Activated naive CD4-positive, alpha-beta T cell treated with anti-CD3 and anti-CD28 coated beads for 36 hours (primary cell): ENCODE results near the gene SAMD4B. TPM values are rescaled to one million over a fixed set of nuclear protein-coding genes. Genes with fewer than 3 reads are reported as not detected.

Experiments used
- CTCF ChIA-PET: fragments of 350-600 bp; sonication (Branson Sonifier 250); formaldehyde crosslinking; loops from one replicate; lab custom pipeline; 2021; ENCODE audit warnings: antibody characterized with exemption; lab: Charles Lee
- DNase-seq: peaks from one replicate; pipeline ENCODE4 v3.0.0-alpha.2; 2020
- H3K27ac Mint-ChIP-seq: one replicate; pipeline ENCODE4 v1.8.0; 2021; ENCODE audit warnings: mild to moderate bottlenecking, mixed read lengths
- H3K27me3 Mint-ChIP-seq: one replicate; pipeline ENCODE4 v1.8.0; 2021; ENCODE audit warnings: low read depth, mixed read lengths
- H3K36me3 Mint-ChIP-seq: one replicate; pipeline ENCODE4 v1.8.0; 2021; ENCODE audit warnings: low read depth, mixed read lengths
- H3K4me1 Mint-ChIP-seq: one replicate; pipeline ENCODE4 v1.8.0; 2021; ENCODE audit warnings: low read depth, mixed read lengths
- H3K4me3 Mint-ChIP-seq: one replicate; pipeline ENCODE4 v1.8.0; 2021; ENCODE audit warnings: mild to moderate bottlenecking, moderate library complexity, mixed read lengths
- H3K9me3 Mint-ChIP-seq: one replicate; pipeline ENCODE4 v1.8.0; 2021; ENCODE audit warnings: mixed read lengths
- intact Hi-C: fragments of 100-400 bp; cut with micrococcal nuclease; formaldehyde crosslinking; loops from one replicate; pipeline ENCODE4 v1.15.1; 2023
- total RNA-seq, 2 experiments: library from RNA; stranded (reverse); gene quantifications; one replicate each; pipeline ENCODE4 v1.2.3, GENCODE V29; 2021

Gene SAMD4B
- total RNA-seq, 2 experiments from 2014 or later, result 33.0 to 35.8 TPM

DNA sequence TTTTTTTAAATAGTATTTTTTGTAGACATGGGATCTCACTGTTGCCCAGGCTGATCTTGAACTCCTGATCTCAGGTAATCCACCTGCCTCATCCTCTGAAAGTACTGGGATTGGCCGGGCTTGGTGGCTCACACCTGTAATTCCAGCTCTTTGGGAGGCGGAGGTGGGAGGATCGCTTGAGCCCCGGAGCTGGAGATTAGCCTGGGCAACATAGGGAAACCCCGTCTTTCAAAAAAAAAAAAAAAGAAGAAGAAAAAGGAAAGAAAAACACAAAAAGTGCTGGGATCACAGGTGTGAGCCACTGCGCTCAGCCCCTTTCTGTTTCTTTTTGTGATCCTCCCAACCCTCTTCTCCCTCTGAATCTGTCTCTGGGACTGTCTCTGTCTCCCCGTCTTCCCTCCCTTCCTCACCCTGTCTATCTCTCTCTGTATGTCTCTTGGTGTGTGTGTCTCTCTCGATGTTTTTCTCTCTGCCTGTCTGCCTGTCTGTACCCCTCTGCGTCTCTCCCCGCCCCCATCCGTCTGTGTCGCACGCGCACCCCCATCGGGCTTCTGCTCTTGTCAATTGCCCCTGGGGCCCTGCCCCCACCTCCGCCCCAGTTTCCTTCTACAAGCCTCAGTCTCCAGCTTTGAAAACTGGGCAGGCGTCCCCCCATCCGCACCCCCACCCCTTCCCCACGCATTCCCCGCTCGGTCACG lies 63.9 kb downstream of the SAMD4B start:
- Mint-ChIP-seq H3K9me3 (no peaks in the 10 kb centered on the region), H3K27ac (peak overlapping the region; percentile 93), H3K36me3 (peaks cover 28% of the 10 kb centered on the region), H3K27me3 (no peaks in the 10 kb centered on the region), H3K4me1 (peaks cover 57% of the 10 kb centered on the region), H3K4me3 (peak overlapping the region; percentile 86)
- intact Hi-C loops, result loop anchor here (2.0 to 10.0 kb wide), 2 partner anchors 555 to 1209 kb away; no protein-coding TSS in a partner anchor
- CTCF ChIA-PET, result interaction anchor here (0.8 to 3.7 kb wide), 2 partner anchors 8 to 47 kb away, joined by 3 to 26 read pairs; no protein-coding TSS in a partner anchor
- DNase-seq, result peak; percentile 90

GRCh38 chr19:39406656-39407409 lies 64.6 kb downstream of the SAMD4B start, which contains the start of gene ZFP36:
TSS of gene ZFP36 (plus strand) at chr19:39406847. CDS start at chr19:39406905, 58 bp downstream.
- Mint-ChIP-seq H3K4me3 (peak within 1 kb of the TSS; percentile 97), H3K27me3 (no peaks in the 10 kb centered on the region), H3K9me3 (no peaks in the 10 kb centered on the region), H3K4me1 (peaks cover 55% of the 10 kb centered on the region), H3K27ac (peak within 1 kb of the TSS; percentile 98), H3K36me3 (peaks cover 28% of the 10 kb centered on the region)
- DNase-seq, result peak; percentile 87
- intact Hi-C loops, result loop anchor here (10.0 kb wide), 1 partner anchor 1208 kb away; no protein-coding TSS in a partner anchor
- CTCF ChIA-PET, result interaction anchor here (3.7 kb wide), 1 partner anchor 9 kb away, joined by 26 read pairs; no protein-coding TSS in a partner anchor

DNA sequence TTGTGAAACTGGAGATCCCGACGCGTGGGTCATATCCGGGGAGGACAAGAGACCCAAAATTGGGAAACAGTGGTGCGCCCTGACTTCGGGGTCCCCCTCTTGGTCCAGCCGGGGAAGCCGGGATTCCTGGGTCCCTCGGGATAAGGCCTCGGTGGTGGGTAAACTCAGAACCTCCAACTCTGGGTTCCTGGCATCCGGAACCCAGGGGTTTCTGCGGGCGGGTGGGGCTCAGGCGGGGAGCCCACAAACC lies 65.1 kb downstream of the SAMD4B start:
- Mint-ChIP-seq H3K36me3 (peaks cover 30% of the 10 kb centered on the region), H3K4me3 (peak overlapping the region; percentile 97), H3K4me1 (peaks cover 52% of the 10 kb centered on the region), H3K9me3 (no peaks in the 10 kb centered on the region), H3K27ac (peak overlapping the region; percentile 98), H3K27me3 (peaks cover 2% of the 10 kb centered on the region)
- no peak for DNase-seq
- intact Hi-C loops, result loop anchor here (10.0 kb wide), 1 partner anchor 1207 kb away; no protein-coding TSS in a partner anchor
- CTCF ChIA-PET, result interaction anchor here (0.6 to 3.7 kb wide), 2 partner anchors 10 to 357 kb away, joined by 3 to 26 read pairs; no protein-coding TSS in a partner anchor

DNA sequence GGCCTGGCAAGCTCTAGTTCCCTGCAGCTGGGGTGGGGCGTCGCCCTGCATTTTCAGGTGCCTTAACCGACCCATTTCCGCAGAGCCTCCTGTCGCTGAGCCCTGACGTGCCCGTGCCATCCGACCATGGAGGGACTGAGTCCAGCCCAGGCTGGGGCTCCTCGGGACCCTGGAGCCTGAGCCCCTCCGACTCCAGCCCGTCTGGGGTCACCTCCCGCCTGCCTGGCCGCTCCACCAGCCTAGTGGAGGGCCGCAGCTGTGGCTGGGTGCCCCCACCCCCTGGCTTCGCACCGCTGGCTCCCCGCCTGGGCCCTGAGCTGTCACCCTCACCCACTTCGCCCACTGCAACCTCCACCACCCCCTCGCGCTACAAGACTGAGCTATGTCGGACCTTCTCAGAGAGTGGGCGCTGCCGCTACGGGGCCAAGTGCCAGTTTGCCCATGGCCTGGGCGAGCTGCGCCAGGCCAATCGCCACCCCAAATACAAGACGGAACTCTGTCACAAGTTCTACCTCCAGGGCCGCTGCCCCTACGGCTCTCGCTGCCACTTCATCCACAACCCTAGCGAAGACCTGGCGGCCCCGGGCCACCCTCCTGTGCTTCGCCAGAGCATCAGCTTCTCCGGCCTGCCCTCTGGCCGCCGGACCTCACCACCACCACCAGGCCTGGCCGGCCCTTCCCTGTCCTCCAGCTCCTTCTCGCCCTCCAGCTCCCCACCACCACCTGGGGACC lies 65.6 kb downstream of the SAMD4B start:
- peak; percentile 75 for DNase-seq
- CTCF ChIA-PET, result interaction anchor here (0.6 to 3.7 kb wide), 4 partner anchors 10 to 357 kb away, joined by 3 to 26 read pairs (median 3); partner anchors contain the start of gene RPS16
- intact Hi-C loops, result loop anchor here (10.0 kb wide), 1 partner anchor 1207 kb away; no protein-coding TSS in a partner anchor
- peak overlapping the region; percentile 98 for H3K27ac Mint-ChIP-seq
- H3K4me3 Mint-ChIP-seq, result peak overlapping the region; percentile 97
- H3K9me3 Mint-ChIP-seq, result no peaks in the 10 kb centered on the region
- H3K4me1 Mint-ChIP-seq, result peaks cover 47% of the 10 kb centered on the region
- peaks cover 29% of the 10 kb centered on the region for H3K36me3 Mint-ChIP-seq
- peaks cover 2% of the 10 kb centered on the region for H3K27me3 Mint-ChIP-seq

DNA sequence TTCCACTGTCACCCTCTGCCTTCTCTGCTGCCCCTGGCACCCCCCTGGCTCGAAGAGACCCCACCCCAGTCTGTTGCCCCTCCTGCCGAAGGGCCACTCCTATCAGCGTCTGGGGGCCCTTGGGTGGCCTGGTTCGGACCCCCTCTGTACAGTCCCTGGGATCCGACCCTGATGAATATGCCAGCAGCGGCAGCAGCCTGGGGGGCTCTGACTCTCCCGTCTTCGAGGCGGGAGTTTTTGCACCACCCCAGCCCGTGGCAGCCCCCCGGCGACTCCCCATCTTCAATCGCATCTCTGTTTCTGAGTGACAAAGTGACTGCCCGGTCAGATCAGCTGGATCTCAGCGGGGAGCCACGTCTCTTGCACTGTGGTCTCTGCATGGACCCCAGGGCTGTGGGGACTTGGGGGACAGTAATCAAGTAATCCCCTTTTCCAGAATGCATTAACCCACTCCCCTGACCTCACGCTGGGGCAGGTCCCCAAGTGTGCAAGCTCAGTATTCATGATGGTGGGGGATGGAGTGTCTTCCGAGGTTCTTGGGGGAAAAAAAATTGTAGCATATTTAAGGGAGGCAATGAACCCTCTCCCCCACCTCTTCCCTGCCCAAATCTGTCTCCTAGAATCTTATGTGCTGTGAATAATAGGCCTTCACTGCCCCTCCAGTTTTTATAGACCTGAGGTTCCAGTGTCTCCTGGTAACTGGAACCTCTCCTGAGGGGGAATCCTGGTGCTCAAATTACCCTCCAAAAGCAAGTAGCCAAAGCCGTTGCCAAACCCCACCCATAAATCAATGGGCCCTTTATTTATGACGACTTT lies 66.4 kb downstream of the SAMD4B start:
- peak overlapping the region; percentile 97 for H3K4me3 Mint-ChIP-seq
- H3K27ac Mint-ChIP-seq, result peak overlapping the region; percentile 98
- H3K27me3 Mint-ChIP-seq, result peaks cover 2% of the 10 kb centered on the region
- CTCF ChIA-PET, result interaction anchor here (0.6 to 3.7 kb wide), 3 partner anchors 11 to 27 kb away, joined by 3 to 26 read pairs (median 3); partner anchors contain the start of gene RPS16
- peak; percentile 45 for DNase-seq
- peaks cover 47% of the 10 kb centered on the region for H3K4me1 Mint-ChIP-seq
- H3K9me3 Mint-ChIP-seq, result no peaks in the 10 kb centered on the region
- H3K36me3 Mint-ChIP-seq, result peaks cover 29% of the 10 kb centered on the region
- intact Hi-C loops, result loop anchor here (10.0 kb wide), 1 partner anchor 1206 kb away; no protein-coding TSS in a partner anchor

GRCh38 chr19:39409208-39410016 lies 67.2 kb downstream of the SAMD4B start:
- CTCF ChIA-PET, result interaction anchor here (1.4 to 3.7 kb wide), 2 partner anchors 12 to 26 kb away, joined by 3 to 26 read pairs; partner anchors contain the start of gene RPS16
- intact Hi-C loops, result loop anchor here (10.0 kb wide), 1 partner anchor 1205 kb away; no protein-coding TSS in a partner anchor
- Mint-ChIP-seq H3K9me3 (no peaks in the 10 kb centered on the region), H3K4me1 (peaks cover 50% of the 10 kb centered on the region), H3K27me3 (peaks cover 2% of the 10 kb centered on the region), H3K36me3 (peaks cover 29% of the 10 kb centered on the region), H3K27ac (peak overlapping the region; percentile 98), H3K4me3 (peak overlapping the region; percentile 97)
- peak; percentile 95 for DNase-seq

GRCh38 chr19:39410017-39410830 lies 68.0 kb downstream of the SAMD4B start:
- intact Hi-C loops, result no loop called here
- Mint-ChIP-seq H3K4me3 (peak overlapping the region; percentile 82), H3K4me1 (peaks cover 44% of the 10 kb centered on the region), H3K27me3 (peaks cover 2% of the 10 kb centered on the region), H3K27ac (peak overlapping the region; percentile 85), H3K36me3 (peaks cover 29% of the 10 kb centered on the region), H3K9me3 (no peaks in the 10 kb centered on the region)
- CTCF ChIA-PET, result interaction anchor here (3.7 kb wide), 1 partner anchor 13 kb away, joined by 26 read pairs; no protein-coding TSS in a partner anchor
- DNase-seq, result peak; percentile 73

GRCh38 chr19:39410831-39411080 lies 68.5 kb downstream of the SAMD4B start:
- H3K9me3 Mint-ChIP-seq, result no peaks in the 10 kb centered on the region
- H3K36me3 Mint-ChIP-seq, result peaks cover 29% of the 10 kb centered on the region
- peak overlapping the region; percentile 85 for H3K27ac Mint-ChIP-seq
- CTCF ChIA-PET, result interaction anchor here (0.9 to 2.1 kb wide), 6 partner anchors 9 to 173 kb away, joined by 3 to 97 read pairs (median 9); partner anchors contain the start of genes MED29 and PAF1
- no peak for DNase-seq
- H3K27me3 Mint-ChIP-seq, result peaks cover 2% of the 10 kb centered on the region
- peak overlapping the region; percentile 82 for H3K4me3 Mint-ChIP-seq
- intact Hi-C loops, result no loop called here
- peaks cover 39% of the 10 kb centered on the region for H3K4me1 Mint-ChIP-seq

DNA sequence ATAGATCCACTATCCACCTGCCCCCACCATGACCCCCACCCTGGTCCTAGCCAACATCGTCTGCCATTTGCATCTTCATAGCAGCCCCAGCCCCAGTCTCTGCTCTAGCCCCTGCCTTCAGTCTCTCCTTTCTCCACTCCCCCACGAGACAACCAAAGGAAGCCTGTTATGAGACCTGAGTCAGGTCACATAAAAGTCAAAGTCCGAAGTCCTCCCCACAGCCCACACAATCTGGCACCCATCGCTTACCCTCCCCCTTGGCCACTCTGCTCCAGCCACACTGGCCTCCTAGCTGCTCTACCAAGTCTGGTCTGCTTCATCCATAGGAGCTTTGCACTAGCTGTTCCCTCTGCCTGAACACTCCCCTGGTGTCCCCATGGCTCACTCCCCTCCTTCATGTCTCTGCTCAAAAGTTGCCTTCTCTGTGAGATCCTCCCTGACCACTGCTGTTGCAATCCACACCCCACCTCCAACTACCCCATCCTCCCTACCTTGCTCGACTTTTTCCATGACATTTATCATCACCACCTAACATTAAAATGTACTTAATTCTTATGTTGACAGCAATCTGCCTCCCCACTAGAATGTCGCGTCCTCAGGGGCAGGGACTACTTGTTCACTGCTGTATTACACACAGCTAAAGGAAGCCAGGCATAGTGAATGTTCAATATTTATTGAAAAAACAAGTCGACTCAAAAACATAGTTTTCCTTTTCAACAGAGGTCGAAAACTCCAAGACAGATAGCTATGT lies 69.0 kb downstream of the SAMD4B start:
- H3K9me3 Mint-ChIP-seq, result no peaks in the 10 kb centered on the region
- CTCF ChIA-PET, result interaction anchor here (0.6 to 2.1 kb wide), 14 partner anchors 10 to 173 kb away, joined by 3 to 97 read pairs (median 5); partner anchors contain the start of genes GMFG, MED29, PAF1 and RPS16
- peak overlapping the region; percentile 82 for H3K4me3 Mint-ChIP-seq
- peak; percentile 34 for DNase-seq
- intact Hi-C loops, result no loop called here
- H3K4me1 Mint-ChIP-seq, result peaks cover 35% of the 10 kb centered on the region
- H3K27me3 Mint-ChIP-seq, result peaks cover 2% of the 10 kb centered on the region
- peaks cover 28% of the 10 kb centered on the region for H3K36me3 Mint-ChIP-seq
- H3K27ac Mint-ChIP-seq, result peak overlapping the region; percentile 85
